ENCODE results near the gene PLD5. TPM values are rescaled to one million over a fixed set of nuclear protein-coding genes. Genes with fewer than 3 reads are reported as not detected.

Gene PLD5
- polyA plus RNA-seq, 3 donors, result not detected

- no peak overlapping the region for H3K4me2 ChIP-seq (replicated peaks; ENCODE audit: extremely low read depth, low read length, poor library complexity, severe bottlenecking)
- H3K27me3 ChIP-seq (ENCODE audit: control insufficient read depth in 2 of 2, insufficient read depth in 2 of 2, low read length in 2 of 2), result no peaks in the 10 kb centered on the region
- H2AFZ ChIP-seq (ENCODE audit: insufficient read depth, low read depth, low read length, poor library complexity, severe bottlenecking), result no peak overlapping the region
- H3K4me3 ChIP-seq (replicated peaks in 1 of 3; ENCODE audit: low read depth in 2 of 3, low read length in 3 of 3), result no peak overlapping the region
- TF ChIP-seq, protein P1, sequence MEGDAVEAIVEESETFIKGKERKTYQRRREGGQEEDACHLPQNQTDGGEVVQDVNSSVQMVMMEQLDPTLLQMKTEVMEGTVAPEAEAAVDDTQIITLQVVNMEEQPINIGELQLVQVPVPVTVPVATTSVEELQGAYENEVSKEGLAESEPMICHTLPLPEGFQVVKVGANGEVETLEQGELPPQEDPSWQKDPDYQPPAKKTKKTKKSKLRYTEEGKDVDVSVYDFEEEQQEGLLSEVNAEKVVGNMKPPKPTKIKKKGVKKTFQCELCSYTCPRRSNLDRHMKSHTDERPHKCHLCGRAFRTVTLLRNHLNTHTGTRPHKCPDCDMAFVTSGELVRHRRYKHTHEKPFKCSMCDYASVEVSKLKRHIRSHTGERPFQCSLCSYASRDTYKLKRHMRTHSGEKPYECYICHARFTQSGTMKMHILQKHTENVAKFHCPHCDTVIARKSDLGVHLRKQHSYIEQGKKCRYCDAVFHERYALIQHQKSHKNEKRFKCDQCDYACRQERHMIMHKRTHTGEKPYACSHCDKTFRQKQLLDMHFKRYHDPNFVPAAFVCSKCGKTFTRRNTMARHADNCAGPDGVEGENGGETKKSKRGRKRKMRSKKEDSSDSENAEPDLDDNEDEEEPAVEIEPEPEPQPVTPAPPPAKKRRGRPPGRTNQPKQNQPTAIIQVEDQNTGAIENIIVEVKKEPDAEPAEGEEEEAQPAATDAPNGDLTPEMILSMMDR (IDR thresholded peaks at IDR 0.05), result no peak
- Mint-ChIP-seq H3K27me3 (ENCODE audit: low read depth in 3 of 3) (peaks cover 0 to 2% (median under 1%) of the 10 kb centered on the region in 3 donors), H3K4me1 (no peaks in the 10 kb centered on the region), H3K9me3 (peaks cover 0 to 10% (median 3%) of the 10 kb centered on the region in 7 donors), H3K27ac (no peak overlapping the region), H3K36me3 (no peaks in the 10 kb centered on the region), H3K4me3 (no peak overlapping the region)
- intact Hi-C loops (cut with micrococcal nuclease), result no loop called here
- no peaks in the 10 kb centered on the region for H3K79me2 ChIP-seq (ENCODE audit: insufficient read depth, low read length)
- no peaks in the 10 kb centered on the region for H3K4me1 ChIP-seq (ENCODE audit: control insufficient read depth in 1 of 2, insufficient read depth in 2 of 2, low read length in 2 of 2)
- no peak for DNase-seq
- peaks cover 0 to 3% of the 10 kb centered on the region in 2 donors for H3K9me3 ChIP-seq (replicated peaks in 1 of 2; ENCODE audit: control insufficient read depth in 1 of 2, insufficient read depth in 1 of 2, low read length in 2 of 2)
- WGBS (ENCODE audit: insufficient coverage), result no CpG with 5 or more reads among the region's 1 CpG
- no peak overlapping the region for H3K9ac ChIP-seq (ENCODE audit: insufficient read depth, low read length, poor library complexity, severe bottlenecking)
- H3K36me3 ChIP-seq (replicated peaks in 1 of 2; ENCODE audit: control insufficient read depth in 1 of 2, insufficient read depth in 2 of 2, low read length in 2 of 2), result no peaks in the 10 kb centered on the region
- no peaks in the 10 kb centered on the region for H4K20me1 ChIP-seq (ENCODE audit: insufficient read depth, low read length)
- H3K27ac ChIP-seq (ENCODE audit: low read depth in 1 of 2, low read length in 2 of 2), result no peak overlapping the region
Measured at GRCh38 chr1:242534753-242535152, 10.3 kb upstream of the PLD5 start.

DNA sequence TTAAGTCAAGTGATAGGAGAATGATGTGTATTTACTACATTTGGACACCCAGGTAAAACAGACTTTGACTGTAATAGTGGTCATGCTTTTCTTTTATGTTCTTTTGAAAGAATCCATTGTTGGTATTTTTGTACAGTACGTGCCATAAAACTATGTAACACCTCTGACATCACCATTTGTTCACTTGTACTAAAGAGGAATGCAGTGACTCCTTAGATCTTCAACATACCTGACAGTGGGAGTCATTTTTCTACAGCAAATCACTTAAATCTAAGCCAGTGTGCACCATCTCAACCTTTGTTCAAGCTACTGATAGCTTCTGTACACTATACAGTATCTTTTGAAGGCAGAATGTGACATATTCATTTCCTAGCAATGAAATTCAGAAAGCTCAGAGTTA is 6.3 kb upstream of the PLD5 start:
- H3K4me1 Mint-ChIP-seq, result no peaks in the 10 kb centered on the region
- Histone ChIP-seq H2AFZ (ENCODE audit: insufficient read depth, low read depth, low read length, poor library complexity, severe bottlenecking) (no peak overlapping the region), H3K4me3 (replicated peaks in 1 of 3; ENCODE audit: low read depth in 2 of 3, low read length in 3 of 3) (no peak overlapping the region), H3K9me3 (replicated peaks in 1 of 2; ENCODE audit: control insufficient read depth in 1 of 2, insufficient read depth in 1 of 2, low read length in 2 of 2) (no peaks in the 10 kb centered on the region), H3K4me2 (replicated peaks; ENCODE audit: extremely low read depth, low read length, poor library complexity, severe bottlenecking) (no peak overlapping the region), H3K27me3 (ENCODE audit: control insufficient read depth in 2 of 2, insufficient read depth in 2 of 2, low read length in 2 of 2) (peaks cover 3 to 14% of the 10 kb centered on the region in 2 donors), H3K4me1 (ENCODE audit: control insufficient read depth in 1 of 2, insufficient read depth in 2 of 2, low read length in 2 of 2) (no peaks in the 10 kb centered on the region), H3K9ac (ENCODE audit: insufficient read depth, low read length, poor library complexity, severe bottlenecking) (no peak overlapping the region), H3K36me3 (replicated peaks in 1 of 2; ENCODE audit: control insufficient read depth in 1 of 2, insufficient read depth in 2 of 2, low read length in 2 of 2) (no peaks in the 10 kb centered on the region), H4K20me1 (ENCODE audit: insufficient read depth, low read length) (no peaks in the 10 kb centered on the region), H3K27ac (ENCODE audit: low read depth in 1 of 2, low read length in 2 of 2) (no peak overlapping the region), H3K79me2 (ENCODE audit: insufficient read depth, low read length) (no peaks in the 10 kb centered on the region)
- no peak overlapping the region for H3K4me3 Mint-ChIP-seq
- peaks cover 14 to 19% (median 15%) of the 10 kb centered on the region in 3 donors for H3K27me3 Mint-ChIP-seq (ENCODE audit: low read depth in 3 of 3)
- H3K27ac Mint-ChIP-seq, result no peak overlapping the region
- H3K36me3 Mint-ChIP-seq, result no peaks in the 10 kb centered on the region
- TF ChIP-seq, protein P1 (IDR thresholded peaks at IDR 0.05), result no peak
- WGBS (ENCODE audit: insufficient coverage), result no CpG with 5 or more reads among the region's 1 CpG
- intact Hi-C loops (cut with micrococcal nuclease), result no loop called here
- DNase-seq, result no peak
- peaks cover 0 to 4% (median 2%) of the 10 kb centered on the region in 7 donors for H3K9me3 Mint-ChIP-seq
